A549 (cell line): ENCODE data around the gene S100A11. TPM values are rescaled to one million over a fixed set of nuclear protein-coding genes. Genes with fewer than 3 reads are reported as not detected.

Experiments used
- ATAC-seq, 2 experiments: fragments of 200-7000 bp in 1 of 2; fragments of >200 bp in 1 of 2; cut with Nextera tagmentation in 1 of 2; cut with Tn5 transposase in 1 of 2; 3 replicates each; pipeline versions ENCODE4 v1.8.0 to v1.9.1; 2018 to 2020; ENCODE audit warnings: mild to moderate bottlenecking in 1 of 2, moderate library complexity in 1 of 2
- CTCF ChIA-PET: fragments of 300-600 bp; sonication (Branson Sonifier 250); formaldehyde crosslinking; extraction: SDS; loops from one replicate; lab custom pipeline; 2021; ENCODE audit warnings: antibody characterized with exemption, inconsistent platforms; lab: Yijun Ruan, JAX
- POLR2A ChIA-PET: fragments of 350-600 bp; formaldehyde crosslinking; extraction: SDS; loops from one replicate; lab custom pipeline; 2021; ENCODE audit warnings: antibody characterized with exemption, inconsistent platforms; lab: Yijun Ruan, JAX
- DNase-seq, 2 experiments: peaks; one replicate each; pipeline versions ENCODE4 v3.0.0 to v3.0.0-alpha.2; 2011 to 2016; ENCODE audit warnings: low read depth in 1 of 2, low spot score in 1 of 2
- FAIRE-seq: peaks from 2 replicates; lab custom pipeline; 2011; peaks lifted over from hg19 to GRCh38; lab: Jason Lieb, UNC
- H3K27ac ChIP-seq, 2 experiments: fragments of >200 bp; sonication (Bioruptor Twin); formaldehyde crosslinking; 3 replicates each; pipeline ENCODE4 v1.5.1; 2016 to 2017
- H3K4me1 ChIP-seq: fragments of >200 bp; sonication (Bioruptor Twin); formaldehyde crosslinking; 3 replicates; pipeline ENCODE4 v1.6.1; 2016
- H3K4me2 ChIP-seq: fragments of >200 bp; sonication (Bioruptor Twin); formaldehyde crosslinking; 3 replicates; pipeline ENCODE4 v1.6.1; 2016
- H3K4me3 ChIP-seq: fragments of >200 bp; sonication (Bioruptor Twin); formaldehyde crosslinking; 3 replicates; pipeline ENCODE4 v1.5.1; 2016
- H3K9me3 ChIP-seq: fragments of >200 bp; sonication (Bioruptor Twin); formaldehyde crosslinking; 3 replicates; pipeline ENCODE4 v1.6.1; 2016
- HOXA7 ChIP-seq: fragments of 250-450 bp; sonication (Bioruptor Pico); IDR thresholded peaks from 2 replicates; pipeline ENCODE4 v1.5.0; 2020; ENCODE audit warnings: mild to moderate bottlenecking, moderate library complexity
- PBX3 ChIP-seq: IDR thresholded peaks from 2 replicates; pipeline ENCODE4 v1.6.1; 2012
- RARB ChIP-seq: fragments of 250-450 bp; sonication (Bioruptor Pico); IDR thresholded peaks from 2 replicates; pipeline ENCODE4 v1.8.0; 2021; ENCODE audit warnings: mild to moderate bottlenecking, moderate library complexity
- RFX5 ChIP-seq: fragments of 450-650 bp; IDR thresholded peaks from 2 replicates; pipeline ENCODE4 v1.7.1; 2014; ENCODE audit warnings: antibody characterized with exemption, mild to moderate bottlenecking, moderate library complexity
- SREBF2 ChIP-seq: fragments of 450-650 bp; IDR thresholded peaks from 2 replicates; pipeline ENCODE4 v1.6.1; 2014; ENCODE audit warnings: mild to moderate bottlenecking, moderate library complexity
- ZFP36 ChIP-seq: fragments of 450-650 bp; IDR thresholded peaks from 2 replicates; pipeline ENCODE4 v1.6.1; 2014; ENCODE audit warnings: borderline replicate concordance; ENCODE audit not compliant: partially characterized antibody
- WGBS: methylation state at CpG from one replicate; pipeline ENCODE4 v1.1.6; 2017; ENCODE audit errors: missing lambda C conversion rate; 5-methylcytosine and 5-hydroxymethylcytosine counted together
- polyA plus RNA-seq, 4 experiments: library from polyadenylated mRNA; depleted of rRNA in 3 of 4; stranded (reverse); fragments of >200 nt; fragmentation: RNase III in 1 of 4; extraction: RNeasy Plus Mini Kit Qiagen cat#74134 plus additional on column Dnase treatment in 1 of 4; gene quantifications; 2 replicates in 3 of 4; 3 replicates in 1 of 4; pipeline ENCODE4 v1.2.3, GENCODE V29; 2011 to 2017
- small RNA-seq, 6 experiments: library from RNA; depleted of rRNA; stranded (forward); fragments of <200 nt; gene quantifications; one replicate each; pipeline ENCODE3, GENCODE V24; 2012

Gene S100A11
- polyA plus RNA-seq, 2 of the 4 experiments (the other 2 are of a cell fraction): 671 to 1,531 TPM

DNA sequence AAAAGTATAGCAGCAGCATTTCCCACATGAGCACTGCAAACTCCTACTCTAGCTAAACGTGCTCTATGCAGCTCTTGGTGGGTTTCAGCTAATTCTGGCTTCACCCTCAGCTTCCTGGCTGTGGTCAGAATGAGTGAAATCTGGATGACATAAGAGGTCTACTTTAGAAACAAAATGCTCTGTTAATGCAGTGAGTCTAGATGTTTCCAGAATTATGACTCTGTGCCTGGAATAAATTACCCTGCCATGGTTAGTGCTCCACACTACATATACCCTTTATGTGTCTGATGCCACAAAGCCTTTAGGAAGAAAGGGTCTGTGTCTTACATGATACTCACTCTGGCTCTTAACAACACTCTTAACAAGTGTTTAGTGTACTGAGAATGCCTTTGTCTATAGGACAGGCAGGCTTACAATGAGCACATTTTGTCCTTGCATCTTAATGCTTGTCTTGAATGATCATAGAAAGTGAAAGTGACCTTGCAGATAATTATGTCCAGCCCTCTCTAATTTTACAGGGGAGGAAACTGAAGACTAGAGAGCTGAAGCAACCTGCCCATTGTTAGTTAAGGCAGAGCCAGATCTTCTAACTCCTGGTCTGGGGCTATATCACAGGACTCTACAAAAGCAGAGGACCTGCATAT lies 52.4 kb downstream of the S100A11 start:
- 83% methylated on average over 1 of the region's 1 CpG for WGBS
- Histone ChIP-seq H3K4me1 (peaks cover 98% of the 10 kb centered on the region), H3K9me3 (no peaks in the 10 kb centered on the region), H3K27ac (peak overlapping the region; percentile 2 to 36; a peak in 3 of 6 replicates), H3K4me2 (peak overlapping the region; percentile 15; the same call in 2 of the 3 replicates), H3K4me3 (no peak overlapping the region)
- no peak for TF ChIP-seq RFX5
- TF ChIP-seq SREBF2: no peak
- 0 out of 2 replicates have a peak, but pooled peaks have one; percentile 18 for TF ChIP-seq RARB (CRISPR knock-in tag)
- no peak for TF ChIP-seq PBX3
- peak; percentile 52; the same call in 1 of the 2 replicates for TF ChIP-seq HOXA7 (CRISPR knock-in tag)
- TF ChIP-seq ZFP36: no peak
- ChIA-PET POLR2A (interaction anchor here (10.5 kb wide), 1 partner anchor 6 kb away, joined by 151 read pairs; the partner anchor contains the start of gene S100A10), CTCF (interaction anchor here (1.2 to 38.2 kb wide), 3 partner anchors 9 to 51 kb away, joined by 4 to 1410 read pairs (median 1410); partner anchors contain the start of gene S100A10)
- ATAC-seq (no peak), DNase-seq (no peak), FAIRE-seq (no peak)

Small RNA genes lying within 50 kb of the gene (small RNA-seq; reads per million reads assigned to genes)
- 0 reads per million in 6 experiments for gene SPTLC1P4

Other genes starting within 250 kb of the S100A11 start
- 7.7 and 10.2 TPM in 2 replicates for gene TDRKH, start 246.5 kb downstream of the S100A11 start, polyA plus RNA-seq (2011; rRNA removed)
- gene TDRKH, start 246.5 kb downstream of the S100A11 start, polyA plus RNA-seq (2017; fragmentation: RNase III; extraction: RNeasy Plus Mini Kit Qiagen cat#74134 plus additional on column Dnase treatment): 7.9 to 8.8 TPM (median 8.4 TPM) in 3 replicates
- gene LINGO4, start 231.6 kb downstream of the S100A11 start, polyA plus RNA-seq (2011; rRNA removed): not detected in 2 replicates
- gene LINGO4, start 231.6 kb downstream of the S100A11 start, polyA plus RNA-seq (2017; fragmentation: RNase III; extraction: RNeasy Plus Mini Kit Qiagen cat#74134 plus additional on column Dnase treatment): not detected in 3 replicates
- 0.24 and 0.25 TPM in 2 replicates for gene RORC, start 205.2 kb downstream of the S100A11 start, polyA plus RNA-seq (2011; rRNA removed)
- 0.06 TPM in 1 of 3 replicates, not detected in the others for gene RORC, start 205.2 kb downstream of the S100A11 start, polyA plus RNA-seq (2017; fragmentation: RNase III; extraction: RNeasy Plus Mini Kit Qiagen cat#74134 plus additional on column Dnase treatment)
- gene C2CD4D, start 197.2 kb downstream of the S100A11 start, polyA plus RNA-seq (2011; rRNA removed): not detected in 2 replicates
- gene C2CD4D, start 197.2 kb downstream of the S100A11 start, polyA plus RNA-seq (2017; fragmentation: RNase III; extraction: RNeasy Plus Mini Kit Qiagen cat#74134 plus additional on column Dnase treatment): not detected in 3 replicates
- not detected in 2 replicates for gene THEM5, start 183.3 kb downstream of the S100A11 start, polyA plus RNA-seq (2011; rRNA removed)
- not detected in 3 replicates for gene THEM5, start 183.3 kb downstream of the S100A11 start, polyA plus RNA-seq (2017; fragmentation: RNase III; extraction: RNeasy Plus Mini Kit Qiagen cat#74134 plus additional on column Dnase treatment)
- gene THEM4, start 127.5 kb downstream of the S100A11 start, polyA plus RNA-seq (2011; rRNA removed): 28.1 and 32.3 TPM in 2 replicates
- gene THEM4, start 127.5 kb downstream of the S100A11 start, polyA plus RNA-seq (2017; fragmentation: RNase III; extraction: RNeasy Plus Mini Kit Qiagen cat#74134 plus additional on column Dnase treatment): 16.6 to 19.6 TPM (median 19.0 TPM) in 3 replicates
- gene S100A10, start 43.1 kb downstream of the S100A11 start, polyA plus RNA-seq (2011; rRNA removed): 505 and 515 TPM in 2 replicates
- 2,059 to 2,476 TPM (median 2,077 TPM) in 3 replicates for gene S100A10, start 43.1 kb downstream of the S100A11 start, polyA plus RNA-seq (2017; fragmentation: RNase III; extraction: RNeasy Plus Mini Kit Qiagen cat#74134 plus additional on column Dnase treatment)
- not detected in 2 replicates for gene TCHHL1, start 52.1 kb upstream of the S100A11 start, polyA plus RNA-seq (2011; rRNA removed)
- gene TCHHL1, start 52.1 kb upstream of the S100A11 start, polyA plus RNA-seq (2017; fragmentation: RNase III; extraction: RNeasy Plus Mini Kit Qiagen cat#74134 plus additional on column Dnase treatment): not detected in 3 replicates
- gene TCHH, start 78.4 kb upstream of the S100A11 start, polyA plus RNA-seq (2011; rRNA removed): 0.07 and 0.08 TPM in 2 replicates
- 0.07 to 0.11 TPM (median 0.09 TPM) in 3 replicates for gene TCHH, start 78.4 kb upstream of the S100A11 start, polyA plus RNA-seq (2017; fragmentation: RNase III; extraction: RNeasy Plus Mini Kit Qiagen cat#74134 plus additional on column Dnase treatment)
- gene RPTN, start 122.2 kb upstream of the S100A11 start, polyA plus RNA-seq (2011; rRNA removed): 0.03 TPM in 1 of 2 replicates, not detected in the other
- gene RPTN, start 122.2 kb upstream of the S100A11 start, polyA plus RNA-seq (2017; fragmentation: RNase III; extraction: RNeasy Plus Mini Kit Qiagen cat#74134 plus additional on column Dnase treatment): not detected in 3 replicates
- gene HRNR, start 187.2 kb upstream of the S100A11 start, polyA plus RNA-seq (2011; rRNA removed): not detected in 2 replicates
- not detected in 3 replicates for gene HRNR, start 187.2 kb upstream of the S100A11 start, polyA plus RNA-seq (2017; fragmentation: RNase III; extraction: RNeasy Plus Mini Kit Qiagen cat#74134 plus additional on column Dnase treatment)